DND-41 (cell line): Measurements from ENCODE around the gene PCDHA8.

Source experiments
- CTCF ChIP-seq: IDR thresholded peaks from 2 replicates; pipeline ENCODE4 v1.5.1; 2012; ENCODE audit warnings: borderline replicate concordance, low read length, moderate library complexity, mild to moderate bottlenecking; ENCODE audit not compliant: poor library complexity, severe bottlenecking; ENCODE audit errors: extremely low read depth
- EZH2 ChIP-seq: IDR thresholded peaks from 3 replicates; pipeline ENCODE4 v1.6.1; 2012; ENCODE audit warnings: borderline replicate concordance, low read depth, mild to moderate bottlenecking, moderate library complexity, low read length, inconsistent platforms; ENCODE audit not compliant: severe bottlenecking

GRCh38 chr5:140883927-140884697 lies 43.1 kb downstream of the PCDHA8 start:
- TF ChIP-seq CTCF (no peak), EZH2 (no peak)
